ENCODE measurements around the gene ZHX3.
A peak's percentile ranks its signal among the peaks of the same experiment; 100 is the strongest.

The ZHX3 gene

GRCh38 chr20:41191562-41192500 lies 125.7 kb downstream of the ZHX3 start:
- no peak for DNase-seq

DNA sequence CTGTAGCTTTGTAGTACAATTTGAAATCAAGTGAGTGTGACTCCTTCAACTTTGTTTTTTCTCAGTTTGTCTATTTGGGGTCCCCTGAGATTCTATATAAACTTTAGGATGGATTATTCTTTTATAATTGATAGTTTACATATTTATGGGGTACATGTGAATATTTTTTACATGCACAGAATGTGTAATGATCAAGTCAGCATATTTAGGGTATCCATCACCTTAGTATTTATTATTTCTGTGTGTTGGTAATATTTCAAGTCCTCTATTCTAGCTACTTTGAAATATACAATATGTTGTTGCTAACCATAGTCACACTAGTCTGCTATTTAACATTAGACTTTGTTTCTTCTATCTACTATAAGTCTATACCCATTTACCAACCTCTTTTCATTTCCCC lies 129.9 kb downstream of the ZHX3 start:
- DNase-seq = no peak

DNA sequence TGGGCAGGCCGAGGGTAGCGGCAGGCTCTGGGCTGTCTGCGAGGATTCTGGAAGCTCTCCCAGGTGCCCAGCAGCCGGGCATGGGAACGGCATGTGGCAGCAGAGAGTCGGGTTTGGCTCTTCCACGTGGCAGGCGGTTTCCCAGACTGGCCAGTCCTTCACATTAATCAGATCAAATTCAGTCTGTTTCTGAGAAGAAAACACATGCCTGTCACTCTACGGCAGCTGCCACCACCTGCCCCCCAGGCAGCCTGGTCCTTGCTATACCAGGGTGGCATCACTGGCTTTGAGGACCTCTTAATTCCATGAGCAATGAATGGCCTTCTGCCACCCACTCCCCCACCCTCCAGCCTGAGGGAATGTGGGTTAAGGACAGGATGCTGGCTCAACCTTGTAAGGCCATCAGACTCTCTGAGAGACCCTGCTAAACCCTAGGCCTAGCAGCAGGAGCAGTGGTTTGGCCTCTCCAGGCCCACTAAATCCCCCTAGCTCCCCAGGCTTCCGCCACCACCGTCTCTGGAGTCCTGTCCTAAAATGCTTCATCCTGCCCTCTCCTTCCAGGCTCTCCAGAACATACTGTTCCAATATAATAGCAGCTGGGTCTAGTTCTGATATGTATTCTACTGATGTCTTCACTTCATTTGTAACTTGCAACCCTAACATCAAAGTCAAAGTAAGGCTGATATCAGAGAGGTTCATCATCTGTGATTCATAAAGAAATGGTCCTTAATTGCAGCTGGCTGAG lies 132.3 kb downstream of the ZHX3 start:
- DNase-seq = no peak

DNA sequence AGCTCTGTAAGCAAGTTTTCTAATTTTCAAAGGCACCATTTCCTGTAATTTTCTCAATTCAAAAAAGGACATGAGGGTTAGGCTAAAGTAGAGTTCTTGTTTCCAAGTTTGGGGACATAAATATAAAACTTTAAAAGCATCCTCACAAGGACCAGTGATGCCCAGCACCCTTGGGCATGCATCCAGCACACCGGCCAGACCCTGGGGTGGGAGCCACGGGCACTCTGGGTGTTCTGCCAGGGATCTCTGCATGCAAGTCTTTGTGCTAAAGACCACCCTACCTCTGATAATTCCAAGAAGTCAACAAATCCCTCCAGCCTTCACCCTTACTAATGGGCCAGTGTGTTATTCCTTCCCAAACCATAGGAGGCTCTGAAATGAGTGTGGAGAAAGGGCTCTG lies 133.7 kb downstream of the ZHX3 start:
- DNase-seq = no peak

GRCh38 chr20:41183391-41183790 lies 134.1 kb downstream of the ZHX3 start:
- DNase-seq = no peak

GRCh38 chr20:41182296-41183212 lies 135.0 kb downstream of the ZHX3 start:
- no peak for DNase-seq

DNA sequence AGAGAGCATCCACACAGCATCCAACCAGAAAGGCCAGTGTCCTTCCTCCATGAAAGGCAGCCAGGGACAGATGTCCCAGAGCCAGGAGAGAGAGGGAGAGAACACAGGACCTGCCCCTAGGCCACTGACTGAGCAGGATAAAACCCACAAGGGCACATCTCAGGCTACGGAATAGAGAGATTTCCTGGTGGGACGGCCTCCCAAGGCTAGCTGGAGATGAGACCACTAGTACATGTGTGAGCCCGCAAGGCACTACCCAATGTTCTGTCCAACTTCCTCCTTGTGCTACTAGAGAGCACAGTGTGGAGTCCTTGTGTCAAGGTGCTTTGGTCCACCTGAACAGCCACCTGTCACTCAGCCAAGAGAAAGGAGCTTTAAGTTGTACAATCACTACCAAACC lies 136.0 kb downstream of the ZHX3 start:
- no peak for DNase-seq

GRCh38 chr20:41180599-41181333 lies 136.8 kb downstream of the ZHX3 start:
- no peak for DNase-seq

GRCh38 chr20:41179961-41180360 lies 137.6 kb downstream of the ZHX3 start:
- DNase-seq = no peak

DNA sequence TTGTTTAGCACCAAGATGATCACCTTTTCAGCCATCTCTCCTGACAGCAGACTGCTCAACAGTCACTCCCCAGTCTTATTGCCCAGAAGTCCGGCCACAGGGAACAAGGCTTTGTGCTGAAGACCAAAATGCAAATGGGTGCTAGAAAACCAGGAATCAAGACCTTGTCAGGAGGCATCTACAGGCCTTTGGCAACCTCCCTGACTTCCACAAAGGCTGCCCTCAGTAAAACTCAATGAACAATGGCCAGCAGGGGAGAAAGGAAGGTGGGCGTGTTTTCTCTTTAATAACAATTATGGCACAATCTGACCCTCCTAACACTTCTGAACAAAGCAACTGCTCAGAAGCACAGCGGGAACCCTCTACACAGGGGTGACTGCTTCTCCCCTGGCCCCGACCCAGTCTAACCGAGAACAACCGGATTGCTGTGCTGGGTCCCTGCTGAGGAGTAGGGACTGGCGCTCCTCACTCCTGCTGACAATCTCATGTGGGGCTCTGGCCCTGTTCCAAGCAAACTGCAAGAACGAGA lies 138.6 kb downstream of the ZHX3 start:
- no peak for DNase-seq

- DNase-seq = no peak
Measured at GRCh38 chr20:41178495-41178894, 139.0 kb downstream of the ZHX3 start.

GRCh38 chr20:41177636-41178035 lies 139.9 kb downstream of the ZHX3 start:
- DNase-seq = no peak

DNA sequence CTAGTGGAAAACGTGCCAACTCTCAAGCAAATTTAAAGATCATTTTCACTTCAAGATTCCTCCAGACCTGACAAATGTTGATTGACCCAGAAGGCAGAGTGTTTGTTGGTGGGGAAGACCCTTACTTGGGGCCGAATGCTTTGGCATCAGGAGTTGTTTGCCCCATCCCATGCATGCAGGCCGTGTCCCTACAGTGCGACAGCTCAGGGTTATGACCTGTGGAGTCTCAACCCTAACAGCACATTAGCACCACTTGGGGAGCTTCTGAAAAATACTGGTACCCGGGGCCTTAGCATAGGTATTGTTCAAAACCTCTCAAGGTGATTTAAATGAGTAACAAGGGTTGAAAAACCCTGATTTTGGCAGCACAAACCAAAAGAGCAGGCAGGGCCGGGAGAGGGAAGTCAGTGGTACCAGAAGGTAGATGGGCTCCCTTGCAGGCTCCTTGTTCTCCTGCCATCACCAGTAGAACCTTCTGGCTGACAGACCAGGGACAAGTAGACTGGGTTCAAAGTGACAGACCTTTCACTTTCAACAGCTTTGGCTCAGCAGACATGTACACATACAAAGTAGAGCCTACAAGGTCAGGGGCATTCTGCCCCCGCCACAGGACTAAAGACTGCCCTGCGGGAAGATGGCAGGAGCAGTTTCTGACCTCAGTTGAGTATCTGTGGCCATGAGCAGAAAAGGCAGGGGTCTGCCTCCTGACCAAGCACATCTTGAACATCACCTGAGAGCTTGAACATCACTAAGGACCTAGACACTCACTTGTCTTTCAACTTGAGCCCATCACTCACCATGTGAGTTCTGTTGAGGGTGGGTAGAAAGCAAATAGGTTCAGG lies 140.6 kb downstream of the ZHX3 start:
- no peak for DNase-seq

DNA sequence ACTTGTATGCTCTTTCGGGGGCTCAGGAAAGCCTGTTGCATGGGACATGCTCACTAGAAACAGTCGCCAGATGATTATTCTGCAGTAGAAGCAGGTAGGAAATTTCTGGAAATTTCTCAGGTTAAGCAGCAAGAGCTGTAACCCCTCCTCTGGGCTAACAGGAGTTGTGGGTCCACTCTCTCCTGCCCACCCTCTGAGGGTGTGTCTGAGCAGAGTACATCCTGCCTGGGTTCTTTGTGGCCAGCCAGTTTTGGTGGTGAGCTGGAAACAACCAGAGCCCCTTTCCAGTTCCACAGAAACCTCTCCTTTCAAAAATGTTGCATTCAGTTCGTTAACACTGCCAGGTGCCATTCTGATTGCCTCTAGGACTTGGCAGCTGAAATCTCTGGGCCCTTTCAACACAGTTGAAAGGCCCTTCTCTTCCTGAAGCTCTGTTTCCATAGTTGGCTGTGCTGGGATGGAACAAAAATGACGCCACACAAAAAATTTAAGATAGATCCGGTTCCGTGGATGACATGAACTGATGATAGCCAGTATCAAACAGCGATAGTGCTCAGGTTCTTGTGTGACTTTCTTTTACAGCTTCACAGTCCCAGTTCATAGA lies 141.7 kb downstream of the ZHX3 start:
- DNase-seq = no peak

GRCh38 chr20:41175201-41175651 lies 142.3 kb downstream of the ZHX3 start:
- no peak for DNase-seq

GRCh38 chr20:41174782-41175181 lies 142.7 kb downstream of the ZHX3 start:
- no peak for DNase-seq

DNA sequence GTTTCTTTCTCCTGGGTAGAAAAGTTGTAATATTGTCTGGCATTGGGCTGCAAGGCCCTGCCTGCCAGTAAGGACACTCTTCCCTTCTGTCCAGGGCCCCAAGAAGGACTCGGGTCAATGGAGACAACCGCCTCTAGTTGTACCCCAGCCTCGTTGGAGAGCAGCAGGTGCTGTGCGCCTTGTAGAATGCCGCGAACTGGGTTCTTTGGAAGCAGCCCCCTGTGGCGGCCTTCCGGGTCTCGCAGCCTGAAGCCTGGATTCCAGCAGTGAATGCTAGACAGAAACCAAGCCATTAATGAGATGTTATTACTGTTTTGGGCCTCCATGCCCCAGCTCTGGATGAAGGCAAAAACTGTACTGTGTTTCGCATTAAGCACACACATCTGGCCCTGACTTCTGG lies 143.2 kb downstream of the ZHX3 start:
- DNase-seq = no peak

DNA sequence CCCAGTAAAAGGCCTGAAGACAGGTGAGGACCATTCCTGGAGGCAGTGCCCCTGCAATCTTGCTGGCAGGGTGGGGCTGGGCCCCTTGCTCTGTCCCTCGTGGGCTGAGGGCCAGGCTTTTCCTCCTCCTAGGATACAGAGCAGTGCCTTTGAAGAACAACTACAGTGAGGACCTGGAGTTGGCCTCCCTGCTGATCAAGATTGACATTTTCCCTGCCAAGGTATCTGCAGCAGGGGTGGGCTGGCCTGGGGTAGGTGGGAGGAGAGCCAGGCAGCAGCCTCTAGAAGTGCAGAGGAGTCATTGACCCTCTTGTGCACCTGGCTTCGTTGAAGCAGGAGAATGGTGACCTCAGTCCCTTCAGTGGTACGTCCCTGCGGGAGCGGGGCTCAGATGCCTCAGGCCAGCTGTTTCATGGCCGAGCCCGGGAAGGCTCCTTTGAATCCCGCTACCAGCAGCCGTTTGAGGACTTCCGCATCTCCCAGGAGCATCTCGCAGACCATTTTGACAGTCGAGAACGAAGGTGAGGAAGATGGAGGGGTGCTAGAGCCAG lies 143.7 kb downstream of the ZHX3 start:
- no peak for DNase-seq

DNA sequence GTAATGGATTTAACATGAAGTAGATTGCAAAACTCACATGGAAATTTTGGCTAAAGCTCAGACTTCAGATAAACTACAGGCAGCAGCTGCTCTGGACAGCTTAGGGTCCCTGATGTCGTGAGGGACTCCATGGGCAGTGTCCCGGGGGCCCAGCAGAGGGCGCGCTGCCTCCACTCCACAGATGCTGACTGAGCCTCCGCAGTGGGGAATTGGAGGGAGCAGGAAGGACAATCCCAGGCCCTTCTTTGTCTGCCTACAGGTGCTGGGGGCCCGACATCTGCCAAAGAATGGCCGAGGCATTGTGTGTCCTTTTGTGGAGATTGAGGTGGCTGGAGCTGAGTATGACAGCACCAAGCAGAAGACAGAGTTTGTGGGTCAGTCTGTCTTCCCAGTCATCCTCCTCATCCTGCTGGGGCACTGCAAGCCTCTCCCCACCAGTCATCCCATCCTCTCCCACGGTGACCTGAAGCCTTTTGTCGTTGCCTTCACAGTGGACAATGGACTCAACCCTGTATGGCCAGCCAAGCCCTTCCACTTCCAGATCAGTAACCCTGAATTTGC lies 144.3 kb downstream of the ZHX3 start:
- peak; percentile 63 for DNase-seq
